SK-N-SH (cell line): Measurements from ENCODE around the gene GPX7. TPM values are rescaled to one million over a fixed set of nuclear protein-coding genes. Genes with fewer than 3 reads are reported as not detected.

Source experiments
- CTCF ChIA-PET: fragments of 300-600, 350-600 bp; formaldehyde crosslinking; extraction: SDS; loops from one replicate; lab custom pipeline; 2021; lab: Yijun Ruan, JAX
- POLR2A ChIA-PET: fragments of 350-600 bp; sonication (Branson Sonifier 250); formaldehyde crosslinking; extraction: SDS; loops from one replicate; lab custom pipeline; 2020; ENCODE audit warnings: antibody characterized with exemption, inconsistent platforms; lab: Yijun Ruan, JAX
- DNase-seq: peaks from one replicate; pipeline ENCODE4 v3.0.0; 2012
- H2AFZ ChIP-seq: fragments of 200-600 bp; sonication (generic); 2 replicates; pipeline ENCODE4 v1.8.1; 2016; ENCODE audit warnings: antibody characterized with exemption, mild to moderate bottlenecking, low read depth
- H3F3A ChIP-seq: fragments of 200-600 bp; sonication (generic); replicated peaks from 2 replicates; pipeline ENCODE3; 2016; ENCODE audit warnings: antibody characterized with exemption, mild to moderate bottlenecking; ENCODE audit not compliant: insufficient read depth
- H3K27ac ChIP-seq, 2 experiments: fragments of 200-500 bp in 1 of 2; fragments of 200-600 bp in 1 of 2; sonication (Bioruptor generic) in 1 of 2; sonication (generic), shearing (Covaris generic) in 1 of 2; 2 replicates each; pipeline versions ENCODE4 v1.5.1 to v1.6.1; 2014 to 2016; ENCODE audit warnings: low read depth in 2 of 2, inconsistent platforms in 1 of 2, low read length in 1 of 2, mild to moderate bottlenecking in 1 of 2, mixed read lengths in 1 of 2
- H3K27me3 ChIP-seq: fragments of 200-600 bp; sonication (generic), shearing (Covaris generic); 2 replicates; pipeline ENCODE4 v1.6.1; 2016; ENCODE audit warnings: mixed run types; ENCODE audit not compliant: insufficient read depth
- H3K36me3 ChIP-seq, 2 experiments: fragments of 200-500 bp in 1 of 2; fragments of 200-600 bp in 1 of 2; sonication (Bioruptor generic) in 1 of 2; sonication (generic) in 1 of 2; replicated peaks in 1 of 2; 2 replicates each; pipeline versions ENCODE3 to v1.5.1; 2014 to 2016; ENCODE audit warnings: low read length in 1 of 2, mild to moderate bottlenecking in 1 of 2; ENCODE audit not compliant: insufficient read depth in 2 of 2, control insufficient read depth in 1 of 2
- H3K4me1 ChIP-seq, 2 experiments: fragments of 200-500 bp in 1 of 2; fragments of 200-600 bp in 1 of 2; sonication (Bioruptor generic) in 1 of 2; sonication (generic), shearing (Covaris generic) in 1 of 2; 2 replicates each; pipeline versions ENCODE4 v1.5.1 to v1.6.1; 2014 to 2016; ENCODE audit warnings: low read depth in 1 of 2, low read length in 1 of 2, mixed run types in 1 of 2; ENCODE audit not compliant: insufficient read depth in 2 of 2, control insufficient read depth in 1 of 2
- H3K4me2 ChIP-seq: fragments of 200-600 bp; sonication (generic), shearing (Covaris generic); 2 replicates; pipeline ENCODE4 v1.6.1; 2017; ENCODE audit warnings: mixed run types
- H3K4me3 ChIP-seq, 2 experiments: fragments of 200-500 bp in 1 of 2; fragments of 200-600 bp in 1 of 2; sonication (Bioruptor generic) in 1 of 2; sonication (generic), shearing (Covaris generic) in 1 of 2; 2 replicates each; pipeline versions ENCODE4 v1.5.1 to v1.8.1; 2014 to 2016; ENCODE audit warnings: low read depth in 2 of 2, inconsistent platforms in 1 of 2, low read length in 1 of 2, mild to moderate bottlenecking in 1 of 2, mixed read lengths in 1 of 2, moderate library complexity in 1 of 2
- H3K79me2 ChIP-seq: fragments of 200-600 bp; sonication (generic); 2 replicates; pipeline ENCODE4 v1.8.1; 2017; ENCODE audit warnings: mild to moderate bottlenecking; ENCODE audit not compliant: insufficient read depth
- H3K9ac ChIP-seq: fragments of 200-600 bp; sonication (generic); 2 replicates; pipeline ENCODE4 v1.6.1; 2017; ENCODE audit warnings: mixed run types
- H3K9me2 ChIP-seq: fragments of 200-600 bp; sonication (generic); 2 replicates; pipeline ENCODE4 v1.6.1; 2017; ENCODE audit warnings: mixed run types
- H3K9me3 ChIP-seq: fragments of 200-600 bp; sonication (generic); 2 replicates; pipeline ENCODE4 v1.6.1; 2017; ENCODE audit warnings: mixed run types, mild to moderate bottlenecking, moderate library complexity
- H4K20me1 ChIP-seq: fragments of 200-600 bp; sonication (generic); 2 replicates; pipeline ENCODE4 v1.6.1; 2017; ENCODE audit warnings: mild to moderate bottlenecking, mixed run types; ENCODE audit not compliant: insufficient read depth
- EZH2phosphoT487 ChIP-seq: fragments of 200-600 bp; sonication (generic); IDR thresholded peaks from 2 replicates; pipeline ENCODE4 v1.6.1; 2017; ENCODE audit warnings: low read depth, mixed run types, mild to moderate bottlenecking, antibody characterized with exemption, moderate library complexity, borderline replicate concordance
- FOXM1 ChIP-seq: IDR thresholded peaks from 2 replicates; pipeline ENCODE4 v1.4.0; 2012; ENCODE audit warnings: low read depth, mild to moderate bottlenecking
- GABPA ChIP-seq: IDR thresholded peaks from 2 replicates; pipeline ENCODE4 v1.4.0; 2012; ENCODE audit warnings: low read depth, mild to moderate bottlenecking
- MEF2A ChIP-seq: IDR thresholded peaks from 2 replicates; pipeline ENCODE4 v1.4.0; 2012; ENCODE audit warnings: low read depth, borderline replicate concordance
- POLR2AphosphoS5 ChIP-seq: IDR thresholded peaks from 2 replicates; pipeline ENCODE4 v1.6.1; 2012; ENCODE audit warnings: low read depth, low read length
- RAD21 ChIP-seq: IDR thresholded peaks from 2 replicates; pipeline ENCODE4 v1.6.1; 2012; ENCODE audit warnings: mild to moderate bottlenecking, low read length
- RXRA ChIP-seq: IDR thresholded peaks from 2 replicates; pipeline ENCODE4 v1.4.0; 2012; ENCODE audit warnings: low read depth, mild to moderate bottlenecking, borderline replicate concordance
- TCF12 ChIP-seq: IDR thresholded peaks from 2 replicates; pipeline ENCODE4 v1.4.0; 2012
- TEAD4 ChIP-seq: IDR thresholded peaks from 2 replicates; pipeline ENCODE4 v1.4.0; 2012; ENCODE audit warnings: mild to moderate bottlenecking, borderline replicate concordance; ENCODE audit not compliant: insufficient read depth
- YY1 ChIP-seq: IDR thresholded peaks from 2 replicates; pipeline ENCODE4 v1.4.0; 2012; ENCODE audit warnings: low read depth, mild to moderate bottlenecking
- WGBS: methylation state at CpG from one replicate; pipeline ENCODE4 v1.1.6; 2017; ENCODE audit warnings: low lambda C conversion rate; 5-methylcytosine and 5-hydroxymethylcytosine counted together
- polyA plus RNA-seq, 3 experiments: library from polyadenylated mRNA; depleted of rRNA; stranded (reverse); fragments of >200 nt; gene quantifications; 2 replicates each; pipeline ENCODE4 v1.2.3, GENCODE V29; 2012
- TF ChIP-seq, protein P1 (sequence below): fragments of 200-600 bp; sonication (generic); IDR thresholded peaks from 2 replicates; pipeline ENCODE4 v1.6.1; 2017; ENCODE audit warnings: antibody characterized with exemption, mild to moderate bottlenecking, moderate library complexity

GPX7 gene
- polyA plus RNA-seq, 1 of the 3 experiments (the other 2 are of a cell fraction) = 6.2 TPM

GRCh38 chr1:52604063-52604770, 2.0 kb downstream of the GPX7 start:
- Histone ChIP-seq H2AFZ (no peak overlapping the region), H3F3A (no peaks in the 10 kb centered on the region), H3K79me2 (no peaks in the 10 kb centered on the region), H3K9ac (no peak overlapping the region), H3K4me1 (peaks cover 0 to 23% of the 10 kb centered on the region in 2 experiments; a peak in 2 of 4 replicates), H3K27ac (no peak overlapping the region), H3K4me3 (no peak overlapping the region), H4K20me1 (no peaks in the 10 kb centered on the region), H3K4me2 (no peak overlapping the region), H3K9me3 (no peaks in the 10 kb centered on the region), H3K9me2 (no peaks in the 10 kb centered on the region), H3K27me3 (no peaks in the 10 kb centered on the region), H3K36me3 (no peaks in the 10 kb centered on the region)
- 76% methylated on average over 3 of the region's 3 CpGs for WGBS
- no peak for TF ChIP-seq RXRA
- TF ChIP-seq YY1 = no peak
- no peak for TF ChIP-seq EZH2phosphoT487
- TF ChIP-seq POLR2AphosphoS5 = no peak
- TF ChIP-seq MEF2A = no peak
- TF ChIP-seq, protein P1, sequence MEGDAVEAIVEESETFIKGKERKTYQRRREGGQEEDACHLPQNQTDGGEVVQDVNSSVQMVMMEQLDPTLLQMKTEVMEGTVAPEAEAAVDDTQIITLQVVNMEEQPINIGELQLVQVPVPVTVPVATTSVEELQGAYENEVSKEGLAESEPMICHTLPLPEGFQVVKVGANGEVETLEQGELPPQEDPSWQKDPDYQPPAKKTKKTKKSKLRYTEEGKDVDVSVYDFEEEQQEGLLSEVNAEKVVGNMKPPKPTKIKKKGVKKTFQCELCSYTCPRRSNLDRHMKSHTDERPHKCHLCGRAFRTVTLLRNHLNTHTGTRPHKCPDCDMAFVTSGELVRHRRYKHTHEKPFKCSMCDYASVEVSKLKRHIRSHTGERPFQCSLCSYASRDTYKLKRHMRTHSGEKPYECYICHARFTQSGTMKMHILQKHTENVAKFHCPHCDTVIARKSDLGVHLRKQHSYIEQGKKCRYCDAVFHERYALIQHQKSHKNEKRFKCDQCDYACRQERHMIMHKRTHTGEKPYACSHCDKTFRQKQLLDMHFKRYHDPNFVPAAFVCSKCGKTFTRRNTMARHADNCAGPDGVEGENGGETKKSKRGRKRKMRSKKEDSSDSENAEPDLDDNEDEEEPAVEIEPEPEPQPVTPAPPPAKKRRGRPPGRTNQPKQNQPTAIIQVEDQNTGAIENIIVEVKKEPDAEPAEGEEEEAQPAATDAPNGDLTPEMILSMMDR = no peak
- POLR2A ChIA-PET = interaction anchor here (0.7 kb wide), 1 partner anchor 541 kb away, joined by 5 read pairs; no protein-coding TSS in a partner anchor
- no peak for DNase-seq
- CTCF ChIA-PET = interaction anchor here (1.0 to 1.2 kb wide), 3 partner anchors 8 to 82 kb away, joined by 3 to 4 read pairs (median 3); no protein-coding TSS in a partner anchor

GRCh38 chr1:52613636-52614373, 11.6 kb downstream of the GPX7 start:
- no peaks in the 10 kb centered on the region for H3K4me1 ChIP-seq
- no peak for DNase-seq
- H3K4me2 ChIP-seq = no peak overlapping the region
- H4K20me1 ChIP-seq = no peaks in the 10 kb centered on the region
- H3K4me3 ChIP-seq = no peak overlapping the region
- no peak overlapping the region for H3K27ac ChIP-seq
- H3K36me3 ChIP-seq = no peaks in the 10 kb centered on the region
- H3K9me2 ChIP-seq = no peaks in the 10 kb centered on the region
- no peaks in the 10 kb centered on the region for H3F3A ChIP-seq
- POLR2A ChIA-PET = interaction anchor here (1.0 kb wide), 1 partner anchor 8 kb away, joined by 3 read pairs; no protein-coding TSS in a partner anchor
- 56% methylated on average over 2 of the region's 2 CpGs for WGBS
- no peak overlapping the region for H3K9ac ChIP-seq
- no peaks in the 10 kb centered on the region for H3K9me3 ChIP-seq
- TF ChIP-seq RAD21 (no peak), FOXM1 (no peak), POLR2AphosphoS5 (no peak), GABPA (no peak), TCF12 (no peak), TEAD4 (no peak)
- no peaks in the 10 kb centered on the region for H3K79me2 ChIP-seq
- no peak overlapping the region for H2AFZ ChIP-seq
- CTCF ChIA-PET = no interaction called here
- H3K27me3 ChIP-seq = no peaks in the 10 kb centered on the region
